Measurements from ENCODE around the gene TCP10L.
"Not testable (repeated sequence)": the region's sequence is repeated elsewhere in the genome, so short reads cannot be mapped to it uniquely, and the experiment has no call there.

TCP10L gene

DNA sequence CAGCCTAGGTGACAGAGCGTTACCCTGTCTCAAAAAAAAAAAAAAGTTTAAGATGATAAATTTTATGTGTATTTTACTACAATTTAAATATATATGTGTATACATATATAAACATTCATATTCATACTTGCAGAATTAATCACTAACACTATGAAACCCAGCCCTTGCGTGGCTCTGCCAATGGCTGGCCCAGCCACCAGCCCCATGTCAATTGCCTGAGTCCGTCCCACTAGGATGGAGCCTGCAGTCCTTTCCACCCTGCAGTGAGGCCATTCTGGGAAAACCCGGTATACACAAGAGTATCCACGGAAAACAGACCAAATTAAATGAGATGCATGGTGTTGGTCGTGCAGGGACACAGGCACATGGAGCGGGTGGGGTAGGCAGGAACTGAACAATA lies 49.7 kb downstream of the TCP10L start:
- DNase-seq (ENCODE audit: low read depth): no peak
- no peak overlapping the region for H3K4me3 ChIP-seq (ENCODE audit: low read depth, low read length)
- TF ChIP-seq, protein P1, sequence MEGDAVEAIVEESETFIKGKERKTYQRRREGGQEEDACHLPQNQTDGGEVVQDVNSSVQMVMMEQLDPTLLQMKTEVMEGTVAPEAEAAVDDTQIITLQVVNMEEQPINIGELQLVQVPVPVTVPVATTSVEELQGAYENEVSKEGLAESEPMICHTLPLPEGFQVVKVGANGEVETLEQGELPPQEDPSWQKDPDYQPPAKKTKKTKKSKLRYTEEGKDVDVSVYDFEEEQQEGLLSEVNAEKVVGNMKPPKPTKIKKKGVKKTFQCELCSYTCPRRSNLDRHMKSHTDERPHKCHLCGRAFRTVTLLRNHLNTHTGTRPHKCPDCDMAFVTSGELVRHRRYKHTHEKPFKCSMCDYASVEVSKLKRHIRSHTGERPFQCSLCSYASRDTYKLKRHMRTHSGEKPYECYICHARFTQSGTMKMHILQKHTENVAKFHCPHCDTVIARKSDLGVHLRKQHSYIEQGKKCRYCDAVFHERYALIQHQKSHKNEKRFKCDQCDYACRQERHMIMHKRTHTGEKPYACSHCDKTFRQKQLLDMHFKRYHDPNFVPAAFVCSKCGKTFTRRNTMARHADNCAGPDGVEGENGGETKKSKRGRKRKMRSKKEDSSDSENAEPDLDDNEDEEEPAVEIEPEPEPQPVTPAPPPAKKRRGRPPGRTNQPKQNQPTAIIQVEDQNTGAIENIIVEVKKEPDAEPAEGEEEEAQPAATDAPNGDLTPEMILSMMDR (IDR thresholded peaks at IDR 0.05; ENCODE audit: insufficient read depth, low read depth, low read length, missing control alignments): no peak

GRCh38 chr21:32534113-32534512 lies 51.2 kb downstream of the TCP10L start:
- no peak for DNase-seq (ENCODE audit: low read depth)
- no peak overlapping the region for H3K4me3 ChIP-seq (ENCODE audit: low read depth, low read length)
- TF ChIP-seq, protein P1 (IDR thresholded peaks at IDR 0.05; ENCODE audit: insufficient read depth, low read depth, low read length, missing control alignments): no peak

DNA sequence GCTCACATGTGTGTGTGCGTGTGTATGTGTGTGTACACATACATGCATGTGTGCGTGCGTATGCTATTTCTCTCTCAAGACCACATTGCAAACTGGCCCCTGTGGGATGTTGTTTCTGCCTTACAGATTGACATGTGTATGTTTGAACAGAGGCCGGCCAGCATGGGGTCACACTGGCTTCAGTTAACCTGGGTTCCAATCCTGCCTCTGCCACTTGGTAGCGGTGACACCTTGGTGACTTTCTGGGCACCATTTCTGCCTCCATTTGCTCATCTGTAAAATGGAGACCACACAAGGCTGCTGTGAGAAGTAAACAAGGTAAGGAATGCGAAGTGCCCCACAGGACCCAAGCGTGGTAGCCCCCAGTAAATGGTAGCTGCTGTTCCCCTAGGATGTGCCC lies 51.7 kb downstream of the TCP10L start:
- H3K4me3 ChIP-seq (ENCODE audit: low read depth, low read length): no peak overlapping the region
- TF ChIP-seq, protein P1 (IDR thresholded peaks at IDR 0.05; ENCODE audit: insufficient read depth, low read depth, low read length, missing control alignments): no peak
- no peak for DNase-seq (ENCODE audit: low read depth)

GRCh38 chr21:32533053-32533452 lies 52.3 kb downstream of the TCP10L start:
- DNase-seq (ENCODE audit: low read depth): no peak
- no peak overlapping the region for H3K4me3 ChIP-seq (ENCODE audit: low read depth, low read length)
- TF ChIP-seq, protein P1 (IDR thresholded peaks at IDR 0.05; ENCODE audit: insufficient read depth, low read depth, low read length, missing control alignments): no peak

- no peak overlapping the region for H3K4me3 ChIP-seq (ENCODE audit: low read depth, low read length)
- DNase-seq (ENCODE audit: low read depth): no peak
- TF ChIP-seq, protein P1 (IDR thresholded peaks at IDR 0.05; ENCODE audit: insufficient read depth, low read depth, low read length, missing control alignments): no peak
These were observed 52.7 kb downstream of the TCP10L start for GRCh38 chr21:32532636-32533035.

DNA sequence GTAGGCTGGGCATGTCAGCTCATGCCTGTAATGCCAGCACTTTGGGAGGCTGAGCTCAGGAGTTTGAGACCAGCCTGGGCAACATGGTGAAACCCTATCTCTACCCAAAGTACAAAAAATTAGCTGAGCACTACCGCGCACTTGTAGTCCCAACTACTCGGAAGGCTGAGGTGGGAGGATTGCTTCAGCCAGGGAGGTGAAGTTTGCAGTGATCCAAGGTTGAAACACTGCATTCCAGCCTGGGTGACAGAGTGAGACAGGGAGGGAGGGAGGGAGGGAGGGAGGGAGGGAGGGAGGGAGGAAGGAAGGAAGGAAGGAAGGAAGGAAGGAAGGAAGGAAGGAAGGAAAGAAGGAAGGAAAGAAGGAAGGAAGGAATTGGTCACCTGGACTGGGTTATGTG lies 53.8 kb downstream of the TCP10L start:
- not testable (repeated sequence) for DNase-seq (ENCODE audit: low read depth); H3K4me3 ChIP-seq (ENCODE audit: low read depth, low read length)

DNA sequence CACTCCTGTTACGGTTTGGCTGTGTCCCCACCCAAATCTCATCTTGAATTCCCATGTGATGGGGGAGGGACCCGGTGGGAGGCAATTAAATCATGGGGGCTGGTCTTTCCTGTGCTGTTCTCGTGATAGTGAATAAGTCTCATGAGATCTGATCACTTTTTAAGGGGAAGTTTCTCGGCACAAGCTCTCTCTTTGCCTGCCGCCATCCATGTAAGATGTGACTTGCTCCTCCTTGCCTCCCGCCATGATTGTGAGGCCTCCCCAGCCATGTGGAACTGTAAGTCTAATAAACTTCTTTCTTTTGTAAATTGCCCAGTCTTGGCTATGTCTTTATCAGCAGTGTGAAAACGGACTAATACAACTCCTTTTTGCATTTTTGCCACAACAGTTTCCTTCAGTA lies 54.5 kb downstream of the TCP10L start:
- not testable (repeated sequence) for H3K4me3 ChIP-seq (ENCODE audit: low read depth, low read length); DNase-seq (ENCODE audit: low read depth)

- TF ChIP-seq, protein P1 (IDR thresholded peaks at IDR 0.05; ENCODE audit: insufficient read depth, low read depth, low read length, missing control alignments): no peak
These were observed 55.6 kb downstream of the TCP10L start for GRCh38 chr21:32529679-32530078.

More at GRCh38 chr21:32529679-32530078, 55.6 kb downstream of the TCP10L start:
- no peak overlapping the region for H3K4me3 ChIP-seq (ENCODE audit: low read depth, low read length)
- DNase-seq (ENCODE audit: low read depth): no peak
